ENCODE results near the gene DLGAP1. TPM values are rescaled to one million over a fixed set of nuclear protein-coding genes. Genes with fewer than 3 reads are reported as not detected.

DLGAP1 gene
- total and polyA plus RNA-seq, 10 of the 15 experiments (the other 5 are each of a cell fraction or from before 2014, with no cell fraction given), result 0.23 to 27.6 (median 1.9) TPM

DNA sequence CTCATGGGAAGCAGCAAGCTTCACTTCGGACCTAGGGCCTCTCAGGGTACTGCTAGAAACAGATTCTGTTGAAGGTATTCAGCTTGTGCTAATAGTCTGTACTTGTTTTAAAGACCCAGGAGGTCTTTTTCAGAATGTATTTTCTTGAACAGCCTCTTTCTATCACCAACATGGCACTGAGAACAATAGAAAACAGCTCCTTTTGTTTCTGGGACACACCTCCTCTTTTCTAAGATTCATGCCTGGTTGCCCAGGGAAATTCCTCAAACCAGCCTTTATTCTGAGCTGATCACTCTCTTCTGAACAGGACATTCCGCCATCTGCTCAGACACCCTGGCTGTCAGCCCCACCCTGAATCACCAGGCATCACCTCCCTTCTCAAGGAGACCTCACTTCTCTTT is 615.5 kb downstream of the DLGAP1 start (continued):
- TF ChIP-seq, protein P1, sequence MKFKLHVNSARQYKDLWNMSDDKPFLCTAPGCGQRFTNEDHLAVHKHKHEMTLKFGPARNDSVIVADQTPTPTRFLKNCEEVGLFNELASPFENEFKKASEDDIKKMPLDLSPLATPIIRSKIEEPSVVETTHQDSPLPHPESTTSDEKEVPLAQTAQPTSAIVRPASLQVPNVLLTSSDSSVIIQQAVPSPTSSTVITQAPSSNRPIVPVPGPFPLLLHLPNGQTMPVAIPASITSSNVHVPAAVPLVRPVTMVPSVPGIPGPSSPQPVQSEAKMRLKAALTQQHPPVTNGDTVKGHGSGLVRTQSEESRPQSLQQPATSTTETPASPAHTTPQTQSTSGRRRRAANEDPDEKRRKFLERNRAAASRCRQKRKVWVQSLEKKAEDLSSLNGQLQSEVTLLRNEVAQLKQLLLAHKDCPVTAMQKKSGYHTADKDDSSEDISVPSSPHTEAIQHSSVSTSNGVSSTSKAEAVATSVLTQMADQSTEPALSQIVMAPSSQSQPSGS (IDR thresholded peaks at IDR 0.05; ENCODE audit: low read length), result no peak
- no peak for TF ChIP-seq FOXM1 (IDR thresholded peaks at IDR 0.05; ENCODE audit: low read depth, low read length)

DNA sequence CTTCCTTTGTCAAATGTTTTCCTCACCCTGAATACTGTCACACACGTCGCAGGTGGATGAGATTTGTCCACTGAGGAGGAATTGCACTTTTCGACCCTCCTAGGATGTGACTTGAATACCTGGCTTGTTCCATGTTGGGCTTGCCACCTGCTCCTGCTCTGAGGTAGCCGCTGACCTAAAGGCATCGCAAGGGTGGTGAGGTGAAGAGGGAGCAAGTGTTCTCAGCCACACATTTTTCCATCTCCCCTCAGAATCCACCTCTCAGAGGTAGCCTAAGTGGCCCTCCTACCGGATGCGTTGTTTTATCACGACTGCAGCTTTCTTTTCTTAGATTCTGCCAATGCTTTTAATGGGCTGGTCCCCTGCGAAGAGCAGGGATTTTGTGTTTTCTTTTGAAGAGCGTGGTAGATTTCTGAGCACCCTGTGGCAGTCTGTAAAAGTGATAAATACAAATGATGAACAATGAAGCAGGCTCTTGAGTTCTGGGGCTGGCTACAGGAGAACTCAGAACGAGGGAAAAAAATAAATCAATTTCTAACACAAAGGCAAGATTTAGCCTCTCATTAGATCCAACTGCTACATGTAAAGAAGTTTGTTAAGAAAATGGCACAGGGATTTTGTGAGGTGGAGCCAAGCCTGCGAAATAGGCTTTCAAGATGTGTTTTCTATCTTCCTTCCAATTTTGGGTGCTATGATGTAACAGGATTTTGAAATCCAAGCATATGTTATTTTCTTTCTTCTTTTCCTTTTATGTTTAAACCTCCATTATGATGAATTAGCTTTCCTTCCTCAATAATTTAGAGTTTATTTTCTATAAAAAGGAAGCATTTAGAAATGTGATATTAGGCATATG is 618.4 kb downstream of the DLGAP1 start:
- ChIA-PET RAD21 (ENCODE audit: unreplicated experiment) (interaction anchor here (0.7 kb wide), 1 partner anchor 121 kb away, joined by 8 read pairs; no protein-coding TSS in a partner anchor), SMC1A (ENCODE audit: uncharacterized antibody, unreplicated experiment) (interaction anchor here (1.4 to 1.7 kb wide), 3 partner anchors 10 to 22 kb away, joined by 3 to 8 read pairs (median 3); no protein-coding TSS in a partner anchor), POLR2A (interaction anchor here (0.5 to 0.7 kb wide), 2 partner anchors 32 to 120 kb away, joined by 3 read pairs; no protein-coding TSS in a partner anchor), CTCF (interaction anchor here (0.8 to 2.3 kb wide), 4 partner anchors 12 to 555 kb away, joined by 3 to 5 read pairs (median 4); no protein-coding TSS in a partner anchor)
- no peak overlapping the region for H3K27ac ChIP-seq (ENCODE audit: control insufficient read depth, insufficient read depth)
- in situ Hi-C loops (cut with MboI) (no loop called here), intact Hi-C loops (cut with micrococcal nuclease; ENCODE audit: unreplicated experiment) (no loop called here)
- no TSS peak for BruUV-seq (replicated peaks)
- no peak for DNase-seq (ENCODE audit: low read depth, low spot score)
- H3K4me1 ChIP-seq (ENCODE audit: control insufficient read depth, insufficient read depth, low read length), result no peaks in the 10 kb centered on the region
- no peaks in the 10 kb centered on the region for H3K79me2 ChIP-seq (ENCODE audit: control insufficient read depth, insufficient read depth, low read length)
- no peak overlapping the region for H3K9ac ChIP-seq (ENCODE audit: control insufficient read depth, insufficient read depth, low read length)
- H3K4me2 ChIP-seq (ENCODE audit: control insufficient read depth, insufficient read depth), result no peak overlapping the region
- H3K27me3 ChIP-seq (replicated peaks in 1 of 2; ENCODE audit: control insufficient read depth in 2 of 2, insufficient read depth in 2 of 2, low read length in 1 of 2), result no peaks in the 10 kb centered on the region
- no peak overlapping the region for H3K4me3 ChIP-seq
- FAIRE-seq, result no peak
- H3K9me3 ChIP-seq (replicated peaks; ENCODE audit: control insufficient read depth, insufficient read depth, low read length), result no peaks in the 10 kb centered on the region
- 35% methylated on average over 12 of the region's 12 CpGs for WGBS (ENCODE audit: insufficient coverage, insufficient replicate concordance, low lambda C conversion rate, missing lambda C conversion rate)
- no peaks in the 10 kb centered on the region for H3K36me3 ChIP-seq (ENCODE audit: control insufficient read depth in 2 of 2, insufficient read depth in 2 of 2, low read length in 1 of 2)
- ATAC-seq, result no peak; the same call in 2 of the 3 replicates
- no peaks in the 10 kb centered on the region for H4K20me1 ChIP-seq (ENCODE audit: control insufficient read depth, insufficient read depth)
- no peak overlapping the region for H2AFZ ChIP-seq (ENCODE audit: control insufficient read depth, low read depth, low read length)
- TF ChIP-seq TCF12 (IDR thresholded peaks at IDR 0.05; ENCODE audit: low read depth, low read length) (no peak), SUZ12 (IDR thresholded peaks at IDR 0.05; ENCODE audit: unreplicated experiment) (no peak), BACH1 (IDR thresholded peaks at IDR 0.05; ENCODE audit: borderline replicate concordance) (no peak), BHLHE40 (IDR thresholded peaks at IDR 0.05; ENCODE audit: borderline replicate concordance in 1 of 2, low read depth in 2 of 2, low read length in 1 of 2) (no peak), NR2C2 (IDR thresholded peaks at IDR 0.05; ENCODE audit: borderline replicate concordance, control insufficient read depth, insufficient read length, low read depth) (no peak), CHD2 (IDR thresholded peaks at IDR 0.05; ENCODE audit: borderline replicate concordance, low read depth, low read length) (no peak), SPI1 (IDR thresholded peaks at IDR 0.05; ENCODE audit: borderline replicate concordance, insufficient read depth, low read depth, low read length) (no peak), MYC (IDR thresholded peaks at IDR 0.05; ENCODE audit: insufficient read depth, insufficient read length, insufficient replicate concordance, low read length, severe bottlenecking) (no peak), TCF3 (IDR thresholded peaks at IDR 0.05; ENCODE audit: borderline replicate concordance, insufficient read depth, low read depth, low read length) (no peak), KAT2A (conservative IDR thresholded peaks at IDR 0.05; ENCODE audit: control insufficient read depth, low read depth, low read length) (no peak), EED (IDR thresholded peaks at IDR 0.05; ENCODE audit: low read depth) (no peak), SUPT20H (IDR thresholded peaks at IDR 0.05; ENCODE audit: borderline replicate concordance, control insufficient read depth, low read depth, low read length) (no peak), RUNX3 (IDR thresholded peaks at IDR 0.05; ENCODE audit: low read length) (no peak), MTA2 (IDR thresholded peaks at IDR 0.05; ENCODE audit: low read depth) (no peak)
- TF ChIP-seq, protein P2, sequence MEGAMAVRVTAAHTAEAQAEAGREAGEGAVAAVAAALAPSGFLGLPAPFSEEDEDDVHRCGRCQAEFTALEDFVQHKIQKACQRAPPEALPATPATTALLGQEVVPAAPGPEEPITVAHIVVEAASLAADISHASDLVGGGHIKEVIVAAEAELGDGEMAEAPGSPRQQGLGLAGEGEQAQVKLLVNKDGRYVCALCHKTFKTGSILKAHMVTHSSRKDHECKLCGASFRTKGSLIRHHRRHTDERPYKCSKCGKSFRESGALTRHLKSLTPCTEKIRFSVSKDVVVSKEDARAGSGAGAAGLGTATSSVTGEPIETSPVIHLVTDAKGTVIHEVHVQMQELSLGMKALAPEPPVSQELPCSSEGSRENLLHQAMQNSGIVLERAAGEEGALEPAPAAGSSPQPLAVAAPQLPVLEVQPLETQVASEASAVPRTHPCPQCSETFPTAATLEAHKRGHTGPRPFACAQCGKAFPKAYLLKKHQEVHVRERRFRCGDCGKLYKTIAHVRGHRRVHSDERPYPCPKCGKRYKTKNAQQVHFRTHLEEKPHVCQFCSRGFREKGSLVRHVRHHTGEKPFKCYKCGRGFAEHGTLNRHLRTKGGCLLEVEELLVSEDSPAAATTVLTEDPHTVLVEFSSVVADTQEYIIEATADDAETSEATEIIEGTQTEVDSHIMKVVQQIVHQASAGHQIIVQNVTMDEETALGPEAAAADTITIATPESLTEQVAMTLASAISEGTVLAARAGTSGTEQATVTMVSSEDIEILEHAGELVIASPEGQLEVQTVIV (IDR thresholded peaks at IDR 0.05; ENCODE audit: borderline replicate concordance, partially characterized antibody), result no peak
